DOHH2 (cell line): ENCODE data around the gene C6orf89.
"Not testable (repeated sequence)": the region's sequence is repeated elsewhere in the genome, so short reads cannot be mapped to it uniquely, and the experiment has no call there.

Experiments used
- H3F3A ChIP-seq: fragments of 200-600 bp; sonication (generic), shearing (Covaris generic); 2 replicates; pipeline ENCODE4 v1.6.0; 2016; ENCODE audit warnings: antibody characterized with exemption, mild to moderate bottlenecking; ENCODE audit not compliant: control insufficient read depth, insufficient read depth
- H3K27ac ChIP-seq: fragments of 200-600 bp; sonication (generic); 2 replicates; pipeline ENCODE4 v1.5.1; 2014; ENCODE audit warnings: low read depth, mild to moderate bottlenecking, low read length, moderate library complexity
- H3K27me3 ChIP-seq: fragments of 200-600 bp; sonication (generic); 2 replicates; pipeline ENCODE4 v1.6.1; 2014; ENCODE audit warnings: mild to moderate bottlenecking, low read length, mixed read lengths; ENCODE audit not compliant: control insufficient read depth
- H3K36me3 ChIP-seq: fragments of 200-600 bp; sonication (generic); 2 replicates; pipeline ENCODE4 v1.6.1; 2014; ENCODE audit warnings: mild to moderate bottlenecking, low read length, moderate library complexity, mixed read lengths; ENCODE audit not compliant: control insufficient read depth
- H3K4me1 ChIP-seq: fragments of 200-600 bp; sonication (generic); 2 replicates; pipeline ENCODE4 v1.6.1; 2014; ENCODE audit warnings: mild to moderate bottlenecking, low read length, mixed read lengths; ENCODE audit not compliant: control insufficient read depth
- H3K4me2 ChIP-seq: fragments of 200-600 bp; sonication (generic); 2 replicates; pipeline ENCODE4 v1.6.0; 2014; ENCODE audit warnings: mild to moderate bottlenecking, low read length, moderate library complexity
- H3K4me3 ChIP-seq: fragments of 200-600 bp; sonication (generic); 2 replicates; pipeline ENCODE4 v1.5.1; 2014; ENCODE audit warnings: mild to moderate bottlenecking, low read length, mixed read lengths
- H3K79me2 ChIP-seq: fragments of 200-600 bp; sonication (generic); 2 replicates; pipeline ENCODE4 v1.6.1; 2014; ENCODE audit warnings: mild to moderate bottlenecking, low read length, mixed read lengths; ENCODE audit not compliant: control insufficient read depth
- H3K9me2 ChIP-seq: fragments of 200-600 bp; sonication (generic); replicated peaks from 2 replicates; pipeline ENCODE4 v1.6.1; 2014; ENCODE audit warnings: mild to moderate bottlenecking, low read length, mixed read lengths; ENCODE audit not compliant: control insufficient read depth
- H3K9me3 ChIP-seq: fragments of 200-600 bp; sonication (generic); 2 replicates; pipeline ENCODE4 v1.6.1; 2014; ENCODE audit warnings: antibody characterized with exemption, low read length, mixed read lengths; ENCODE audit not compliant: control insufficient read depth, insufficient read depth
- H4K20me1 ChIP-seq: fragments of 200-600 bp; sonication (generic); 2 replicates; pipeline ENCODE4 v1.6.0; 2014; ENCODE audit warnings: low read depth, mild to moderate bottlenecking, antibody characterized with exemption, low read length, moderate library complexity; ENCODE audit not compliant: control insufficient read depth, insufficient read depth
- EZH2phosphoT487 ChIP-seq: fragments of 200-600 bp; sonication (generic); IDR thresholded peaks from 2 replicates; pipeline ENCODE4 v1.6.1; 2017; ENCODE audit warnings: borderline replicate concordance, mild to moderate bottlenecking, antibody characterized with exemption, low read length, moderate library complexity, mixed read lengths
- TF ChIP-seq, protein P1 (sequence below): fragments of 200-600 bp; sonication (generic); IDR thresholded peaks from one replicate; pipeline ENCODE4 v1.5.1; 2014; ENCODE audit warnings: antibody characterized with exemption, mild to moderate bottlenecking, low read depth, low read length; ENCODE audit not compliant: poor library complexity, severe bottlenecking

The C6orf89 gene

DNA sequence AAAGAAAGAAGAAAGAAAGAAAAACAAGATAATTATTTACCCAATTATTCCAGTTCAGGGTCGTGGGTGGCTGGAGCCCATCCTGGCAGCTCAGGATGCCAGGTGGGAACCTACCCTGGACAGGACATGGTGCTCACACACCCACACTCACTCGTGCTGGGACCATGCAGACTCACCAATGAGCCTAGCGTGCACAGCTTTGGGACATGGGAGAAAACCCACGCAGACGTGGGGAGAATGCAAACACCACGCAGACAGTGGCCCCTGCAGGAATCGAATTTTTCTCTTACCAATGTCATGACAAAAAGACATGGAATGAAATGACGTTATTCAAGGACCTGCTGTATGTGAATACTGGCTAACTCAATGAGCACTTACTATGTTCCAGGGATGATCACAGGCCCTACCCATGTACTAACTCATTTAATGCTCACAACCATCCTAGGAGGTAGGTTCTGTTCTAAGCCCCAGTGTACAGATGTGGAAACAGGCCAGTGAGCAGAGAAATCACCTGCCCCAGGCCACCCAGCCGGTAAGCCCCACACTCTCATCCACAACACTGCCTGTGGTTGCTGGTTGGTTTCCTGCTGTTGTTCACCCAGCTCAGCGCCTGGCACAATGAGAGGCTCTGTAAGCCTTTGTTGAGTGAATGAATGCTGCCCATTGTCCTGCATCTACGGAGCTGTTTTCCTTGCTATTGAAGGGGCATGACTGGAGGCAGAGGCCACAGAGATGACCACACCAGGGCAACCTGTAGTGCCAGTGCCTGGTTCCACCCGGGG, 62.0 kb downstream of the C6orf89 start:
- Histone ChIP-seq H3F3A (no peaks in the 10 kb centered on the region), H3K27me3 (no peaks in the 10 kb centered on the region; the same call in 1 of the 2 replicates), H3K36me3 (no peaks in the 10 kb centered on the region), H4K20me1 (no peaks in the 10 kb centered on the region), H3K27ac (no peak overlapping the region), H3K4me2 (0 out of 2 replicates have a peak overlapping the region, but pooled peaks have one; percentile 11), H3K4me1 (peaks cover 6% of the 10 kb centered on the region), H3K9me2 (no peaks in the 10 kb centered on the region), H3K9me3 (no peaks in the 10 kb centered on the region), H3K79me2 (no peaks in the 10 kb centered on the region), H3K4me3 (no peak overlapping the region)
- TF ChIP-seq, protein P1, sequence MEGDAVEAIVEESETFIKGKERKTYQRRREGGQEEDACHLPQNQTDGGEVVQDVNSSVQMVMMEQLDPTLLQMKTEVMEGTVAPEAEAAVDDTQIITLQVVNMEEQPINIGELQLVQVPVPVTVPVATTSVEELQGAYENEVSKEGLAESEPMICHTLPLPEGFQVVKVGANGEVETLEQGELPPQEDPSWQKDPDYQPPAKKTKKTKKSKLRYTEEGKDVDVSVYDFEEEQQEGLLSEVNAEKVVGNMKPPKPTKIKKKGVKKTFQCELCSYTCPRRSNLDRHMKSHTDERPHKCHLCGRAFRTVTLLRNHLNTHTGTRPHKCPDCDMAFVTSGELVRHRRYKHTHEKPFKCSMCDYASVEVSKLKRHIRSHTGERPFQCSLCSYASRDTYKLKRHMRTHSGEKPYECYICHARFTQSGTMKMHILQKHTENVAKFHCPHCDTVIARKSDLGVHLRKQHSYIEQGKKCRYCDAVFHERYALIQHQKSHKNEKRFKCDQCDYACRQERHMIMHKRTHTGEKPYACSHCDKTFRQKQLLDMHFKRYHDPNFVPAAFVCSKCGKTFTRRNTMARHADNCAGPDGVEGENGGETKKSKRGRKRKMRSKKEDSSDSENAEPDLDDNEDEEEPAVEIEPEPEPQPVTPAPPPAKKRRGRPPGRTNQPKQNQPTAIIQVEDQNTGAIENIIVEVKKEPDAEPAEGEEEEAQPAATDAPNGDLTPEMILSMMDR: no peak
- TF ChIP-seq EZH2phosphoT487: no peak

DNA sequence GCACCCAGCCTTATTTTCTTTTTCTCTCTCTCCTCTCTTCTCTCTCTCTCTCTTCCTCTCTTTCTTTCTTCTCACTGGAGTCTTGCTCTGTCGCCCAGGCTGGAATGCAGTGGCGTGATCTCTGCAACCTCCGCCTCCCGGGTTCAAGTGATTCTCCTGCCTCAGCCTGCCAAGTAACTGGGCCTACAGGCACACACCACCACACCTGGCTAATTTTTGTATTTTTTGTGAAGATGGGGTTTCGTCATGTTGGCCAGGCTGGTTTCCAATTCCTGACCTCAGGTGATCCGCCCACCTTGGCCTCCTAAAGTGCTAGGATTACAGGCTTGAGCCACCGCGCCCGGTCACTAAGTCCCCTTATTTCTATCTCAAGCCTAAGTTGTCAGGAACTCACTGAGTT, 63.3 kb downstream of the C6orf89 start:
- H3K4me1 ChIP-seq, H3F3A ChIP-seq, H3K4me3 ChIP-seq, H4K20me1 ChIP-seq, H3K79me2 ChIP-seq, H3K27me3 ChIP-seq, H3K9me2 ChIP-seq, H3K4me2 ChIP-seq, H3K27ac ChIP-seq, H3K9me3 ChIP-seq, H3K36me3 ChIP-seq: not testable (repeated sequence)

DNA sequence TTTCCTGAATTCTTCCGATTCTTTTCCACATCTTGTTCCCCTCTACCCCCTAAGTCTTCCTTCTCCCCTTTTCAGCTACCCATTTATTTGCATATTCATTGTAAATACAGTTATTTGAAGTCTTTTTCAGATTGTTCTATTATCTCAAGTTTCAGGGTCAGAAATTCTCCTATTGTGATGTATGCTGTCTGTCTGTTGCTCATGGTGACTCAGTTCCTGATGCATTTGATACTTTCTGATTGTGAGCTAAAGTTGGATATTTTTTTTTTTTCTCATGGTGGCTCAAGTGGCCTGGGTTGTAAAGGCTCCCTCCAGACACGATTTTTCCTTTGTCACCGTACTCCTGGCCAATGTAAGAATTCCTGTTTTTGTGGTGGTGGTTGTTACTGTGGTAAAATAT, 63.9 kb downstream of the C6orf89 start:
- H3K4me2 ChIP-seq: no peak overlapping the region
- H3K79me2 ChIP-seq: no peaks in the 10 kb centered on the region
- no peak for TF ChIP-seq EZH2phosphoT487
- TF ChIP-seq, protein P1: no peak
- no peak overlapping the region for H3K27ac ChIP-seq
- H4K20me1 ChIP-seq: no peaks in the 10 kb centered on the region
- H3K9me3 ChIP-seq: no peaks in the 10 kb centered on the region
- no peaks in the 10 kb centered on the region for H3F3A ChIP-seq
- no peaks in the 10 kb centered on the region; the same call in 1 of the 2 replicates for H3K27me3 ChIP-seq
- peaks cover 15% of the 10 kb centered on the region for H3K4me1 ChIP-seq
- H3K36me3 ChIP-seq: no peaks in the 10 kb centered on the region
- H3K4me3 ChIP-seq: no peak overlapping the region
- no peaks in the 10 kb centered on the region for H3K9me2 ChIP-seq

DNA sequence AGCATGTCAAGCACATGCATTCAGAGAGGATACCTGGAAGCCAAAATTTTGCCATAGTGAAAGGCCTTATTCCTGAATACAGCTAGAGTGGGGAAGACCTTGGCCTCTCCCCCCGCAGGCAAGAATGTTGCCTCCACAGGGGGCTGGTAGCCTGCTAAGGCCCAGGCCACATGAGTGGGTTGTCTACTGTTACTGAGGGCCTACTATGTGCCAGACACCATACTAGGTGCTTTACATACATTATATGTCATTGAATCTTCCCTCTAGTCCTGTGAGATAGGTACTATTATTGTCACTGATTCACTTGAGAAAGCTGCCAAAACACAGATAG, 68.1 kb downstream of the C6orf89 start:
- no peaks in the 10 kb centered on the region for H3K27me3 ChIP-seq
- no peak overlapping the region for H3K27ac ChIP-seq
- H3K4me1 ChIP-seq: peaks cover 25% of the 10 kb centered on the region
- no peaks in the 10 kb centered on the region for H3K36me3 ChIP-seq
- TF ChIP-seq EZH2phosphoT487: no peak
- TF ChIP-seq, protein P1: no peak
- no peak overlapping the region for H3K4me3 ChIP-seq
- no peak overlapping the region for H3K4me2 ChIP-seq
- H3F3A ChIP-seq: no peaks in the 10 kb centered on the region
- no peaks in the 10 kb centered on the region for H3K79me2 ChIP-seq
- no peaks in the 10 kb centered on the region for H3K9me3 ChIP-seq
- H3K9me2 ChIP-seq: no peaks in the 10 kb centered on the region
- no peaks in the 10 kb centered on the region for H4K20me1 ChIP-seq
